Measurements from ENCODE around the gene CD40.

DNA sequence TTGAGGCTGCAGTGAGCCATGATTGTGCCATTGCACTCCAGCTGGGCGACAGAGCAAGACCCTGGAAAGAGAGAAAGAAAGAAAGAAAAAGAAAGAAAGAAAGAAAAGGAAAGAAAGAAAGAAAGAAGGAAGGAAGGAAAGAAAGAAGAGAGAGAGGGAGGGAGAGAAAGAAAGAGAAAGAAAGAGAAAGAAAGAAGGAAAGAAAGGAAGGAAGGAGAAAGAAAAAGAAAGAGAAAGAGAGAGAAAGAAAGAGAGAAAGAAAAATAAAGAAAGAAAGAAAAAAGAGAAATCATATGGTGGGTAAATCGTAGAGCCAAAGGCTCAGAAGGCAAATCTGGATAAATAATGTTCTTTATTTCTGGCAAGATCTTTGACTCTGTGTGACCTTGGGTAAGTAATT lies 53.4 kb downstream of the CD40 start:
- TF ChIP-seq, protein P1, sequence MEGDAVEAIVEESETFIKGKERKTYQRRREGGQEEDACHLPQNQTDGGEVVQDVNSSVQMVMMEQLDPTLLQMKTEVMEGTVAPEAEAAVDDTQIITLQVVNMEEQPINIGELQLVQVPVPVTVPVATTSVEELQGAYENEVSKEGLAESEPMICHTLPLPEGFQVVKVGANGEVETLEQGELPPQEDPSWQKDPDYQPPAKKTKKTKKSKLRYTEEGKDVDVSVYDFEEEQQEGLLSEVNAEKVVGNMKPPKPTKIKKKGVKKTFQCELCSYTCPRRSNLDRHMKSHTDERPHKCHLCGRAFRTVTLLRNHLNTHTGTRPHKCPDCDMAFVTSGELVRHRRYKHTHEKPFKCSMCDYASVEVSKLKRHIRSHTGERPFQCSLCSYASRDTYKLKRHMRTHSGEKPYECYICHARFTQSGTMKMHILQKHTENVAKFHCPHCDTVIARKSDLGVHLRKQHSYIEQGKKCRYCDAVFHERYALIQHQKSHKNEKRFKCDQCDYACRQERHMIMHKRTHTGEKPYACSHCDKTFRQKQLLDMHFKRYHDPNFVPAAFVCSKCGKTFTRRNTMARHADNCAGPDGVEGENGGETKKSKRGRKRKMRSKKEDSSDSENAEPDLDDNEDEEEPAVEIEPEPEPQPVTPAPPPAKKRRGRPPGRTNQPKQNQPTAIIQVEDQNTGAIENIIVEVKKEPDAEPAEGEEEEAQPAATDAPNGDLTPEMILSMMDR (conservative IDR thresholded peaks at IDR 0.05; ENCODE audit: low read length): no peak
- TF ChIP-seq EZH2phosphoT487 (IDR thresholded peaks at IDR 0.05; ENCODE audit: borderline replicate concordance, low read depth, low read length): no peak
